Hepatocyte (in vitro differentiated cells): ENCODE data around the gene TLCD1.

Experiments
- EZH2phosphoT487 ChIP-seq: fragments of 200-600 bp; sonication (generic); IDR thresholded peaks from one replicate; pipeline ENCODE4 v1.6.1; 2018; ENCODE audit warnings: antibody characterized with exemption, mild to moderate bottlenecking, low read depth, moderate library complexity; ENCODE audit not compliant: unreplicated experiment, severe bottlenecking
- TF ChIP-seq, protein P1 (sequence below): fragments of 200-600 bp; sonication (generic); IDR thresholded peaks from 2 replicates; pipeline ENCODE4 v1.5.1; 2016; ENCODE audit warnings: antibody characterized with exemption, mild to moderate bottlenecking; ENCODE audit not compliant: poor library complexity

DNA sequence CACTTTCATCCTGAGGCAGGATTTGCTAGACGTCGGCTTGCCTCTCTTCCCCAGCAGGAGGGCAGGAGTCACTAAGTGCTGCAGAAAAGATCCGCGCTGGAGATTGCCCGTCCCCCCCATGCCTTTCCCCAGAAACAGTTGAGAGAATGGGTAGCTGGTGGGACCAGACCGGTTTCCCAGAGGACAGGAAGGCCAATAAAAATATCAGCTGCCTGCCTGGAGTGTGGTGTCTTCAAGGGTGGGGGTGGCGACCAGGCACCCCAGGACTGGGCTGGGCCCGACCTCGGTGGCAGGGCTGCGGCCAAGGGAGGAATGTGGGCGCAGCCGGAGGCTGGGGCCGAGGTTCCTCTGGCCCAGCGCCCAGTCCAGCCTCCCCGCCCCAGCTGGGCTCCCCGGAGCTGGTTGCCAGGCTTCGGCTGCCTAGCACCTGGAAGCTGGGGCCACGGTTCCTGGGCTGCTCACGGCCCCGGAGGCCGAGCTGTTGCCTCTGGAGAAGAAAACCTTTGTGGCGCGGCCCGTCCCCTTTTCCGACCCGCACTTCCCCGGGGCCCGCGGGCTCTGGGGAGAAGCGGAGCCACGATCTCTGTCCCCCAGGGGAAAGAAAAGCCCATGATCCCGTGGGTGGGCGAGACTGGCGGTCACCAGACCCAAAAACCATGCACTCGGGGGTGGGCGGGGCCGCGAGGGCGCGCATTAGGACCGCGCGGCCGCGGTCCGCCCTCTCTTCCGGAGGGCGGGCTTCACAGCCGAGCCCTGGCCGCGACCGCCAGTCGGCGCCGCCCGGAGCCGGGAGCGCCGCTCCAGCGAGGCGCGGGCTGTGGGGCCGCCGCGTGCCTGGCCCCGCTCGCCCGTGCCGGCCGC is 17.4 kb upstream of the TLCD1 start, which contains the start of gene TRAF4:
- TF ChIP-seq, protein P1, sequence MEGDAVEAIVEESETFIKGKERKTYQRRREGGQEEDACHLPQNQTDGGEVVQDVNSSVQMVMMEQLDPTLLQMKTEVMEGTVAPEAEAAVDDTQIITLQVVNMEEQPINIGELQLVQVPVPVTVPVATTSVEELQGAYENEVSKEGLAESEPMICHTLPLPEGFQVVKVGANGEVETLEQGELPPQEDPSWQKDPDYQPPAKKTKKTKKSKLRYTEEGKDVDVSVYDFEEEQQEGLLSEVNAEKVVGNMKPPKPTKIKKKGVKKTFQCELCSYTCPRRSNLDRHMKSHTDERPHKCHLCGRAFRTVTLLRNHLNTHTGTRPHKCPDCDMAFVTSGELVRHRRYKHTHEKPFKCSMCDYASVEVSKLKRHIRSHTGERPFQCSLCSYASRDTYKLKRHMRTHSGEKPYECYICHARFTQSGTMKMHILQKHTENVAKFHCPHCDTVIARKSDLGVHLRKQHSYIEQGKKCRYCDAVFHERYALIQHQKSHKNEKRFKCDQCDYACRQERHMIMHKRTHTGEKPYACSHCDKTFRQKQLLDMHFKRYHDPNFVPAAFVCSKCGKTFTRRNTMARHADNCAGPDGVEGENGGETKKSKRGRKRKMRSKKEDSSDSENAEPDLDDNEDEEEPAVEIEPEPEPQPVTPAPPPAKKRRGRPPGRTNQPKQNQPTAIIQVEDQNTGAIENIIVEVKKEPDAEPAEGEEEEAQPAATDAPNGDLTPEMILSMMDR, result no peak
- TF ChIP-seq EZH2phosphoT487, result no peak
